Activated CD8-positive, alpha-beta memory T cell treated with anti-CD3 and anti-CD28 coated beads for 36 hours (primary cell): ENCODE results near the gene CUEDC1. TPM values are rescaled to one million over a fixed set of nuclear protein-coding genes. Genes with fewer than 3 reads are reported as not detected.

Experiments used
- CTCF ChIA-PET: fragments of 350-600 bp; sonication (Branson Sonifier 250); formaldehyde crosslinking; loops from one replicate; lab custom pipeline; 2021; ENCODE audit warnings: antibody characterized with exemption; lab: Charles Lee
- POLR2A ChIA-PET: fragments of 350-600 bp; sonication (Branson Sonifier 250); formaldehyde crosslinking; loops from one replicate; lab custom pipeline; 2021; ENCODE audit warnings: antibody characterized with exemption; lab: Charles Lee
- total RNA-seq, 2 experiments: library from RNA; stranded (reverse); gene quantifications; one replicate each; pipeline ENCODE4 v1.2.3, GENCODE V29; 2021

Gene CUEDC1
- total RNA-seq, 2 experiments from 2014 or later = 0.30 TPM; not detected in 1

DNA sequence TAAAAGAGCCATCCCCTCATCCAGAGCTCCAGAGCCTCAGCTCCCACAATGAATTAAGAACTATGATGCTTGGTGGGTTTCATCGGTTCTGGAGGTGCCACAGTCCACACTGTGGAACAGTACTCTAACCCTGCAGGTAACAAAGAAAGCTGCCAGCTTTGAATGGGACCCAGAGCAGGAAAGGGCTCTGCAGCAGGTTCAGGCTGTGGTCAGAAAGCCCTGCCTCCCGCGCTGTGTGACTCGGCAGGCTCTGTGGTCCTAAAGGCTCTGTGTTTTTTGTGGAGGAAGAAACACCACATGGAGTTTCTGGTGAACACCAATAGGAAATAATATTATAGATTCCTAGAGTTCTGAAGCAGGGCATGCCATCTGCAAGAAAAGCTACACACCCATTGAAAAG is 137.9 kb downstream of the CUEDC1 start:
- POLR2A ChIA-PET = no interaction called here
- CTCF ChIA-PET = interaction anchor here (1.9 to 2.4 kb wide), 2 partner anchors 16 to 34 kb away, joined by 4 to 7 read pairs; no protein-coding TSS in a partner anchor

DNA sequence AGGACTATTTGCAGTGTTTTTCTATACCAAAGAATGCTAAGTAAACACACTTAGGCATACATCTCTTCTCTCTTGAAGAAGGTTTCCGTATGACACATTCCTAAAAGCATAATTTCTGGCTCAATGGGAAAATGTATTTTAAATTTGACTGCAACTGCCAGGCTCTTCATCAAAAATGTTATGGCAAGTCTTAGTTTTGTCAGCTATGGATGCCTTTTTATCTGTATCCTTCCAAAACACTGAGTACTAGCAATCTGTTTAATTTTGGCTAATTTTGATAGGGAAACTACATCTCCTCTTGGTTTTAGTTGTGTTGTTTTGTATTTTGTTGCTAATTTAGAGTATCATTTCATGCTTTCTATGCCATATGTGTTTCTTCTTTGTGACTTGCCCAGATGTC is 140.8 kb downstream of the CUEDC1 start:
- ChIA-PET CTCF (no interaction called here), POLR2A (no interaction called here)

DNA sequence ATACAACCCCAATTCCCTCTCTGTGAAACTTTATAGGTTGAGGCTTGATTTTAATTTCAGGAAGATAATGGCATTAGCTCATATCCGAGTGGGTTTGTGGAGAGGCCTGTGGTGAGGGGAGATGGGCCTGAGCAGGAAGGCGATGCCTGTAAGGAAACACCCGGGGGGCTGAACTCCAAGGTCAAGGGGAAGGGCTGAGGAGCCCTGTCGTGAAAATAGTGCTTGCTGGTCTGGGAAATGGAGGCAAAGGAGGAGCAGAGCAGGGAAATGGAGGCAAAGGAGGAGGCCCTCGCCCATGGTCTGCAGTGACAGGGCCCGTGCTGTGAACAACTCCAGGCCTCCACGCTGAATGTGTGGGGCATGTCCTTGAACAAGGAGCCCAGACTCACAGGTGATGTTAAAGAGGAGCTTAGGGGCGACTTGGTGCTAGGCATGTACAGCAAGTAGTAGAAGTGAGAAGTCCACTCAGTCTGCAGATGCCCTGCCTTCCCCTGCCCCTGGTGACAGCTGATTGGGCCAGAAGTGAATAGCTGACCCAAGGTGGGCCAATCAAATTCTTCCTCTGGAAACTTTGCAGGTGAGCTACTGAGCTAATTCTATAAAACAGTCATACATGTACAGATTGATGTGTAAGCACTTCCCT is 143.5 kb downstream of the CUEDC1 start:
- ChIA-PET POLR2A (no interaction called here), CTCF (interaction anchor here (0.8 kb wide), 1 partner anchor 809 kb away, joined by 3 read pairs; no protein-coding TSS in a partner anchor)

Other genes with a start within 250 kb of the CUEDC1 start
- not detected for gene CCDC182, start 210.1 kb downstream of the CUEDC1 start, total RNA-seq
- gene MRPS23, start 105.4 kb downstream of the CUEDC1 start, total RNA-seq = 10 to 100 TPM; 87.1 to 88.4 TPM
- 10 to 100 TPM; 21.7 to 23.3 TPM for gene VEZF1, start 32.8 kb upstream of the CUEDC1 start, total RNA-seq
- gene SRSF1, start 51.8 kb upstream of the CUEDC1 start, total RNA-seq = 100 to 1,000 TPM; 467 to 508 TPM
- gene DYNLL2, start 128.0 kb upstream of the CUEDC1 start, total RNA-seq = 10 to 100 TPM; 36.1 to 36.5 TPM
- gene OR4D1, start 193.0 kb upstream of the CUEDC1 start, total RNA-seq = under 1 TPM; 0.08 to 0.15 TPM
- gene OR4D2, start 211.6 kb upstream of the CUEDC1 start, total RNA-seq = not detected
- not detected for gene EPX, start 237.3 kb upstream of the CUEDC1 start, total RNA-seq